HG02642 (cell line): ENCODE results near the gene HIVEP2.

Experiments
- ATAC-seq: cut with Tn5 transposase; IDR thresholded peaks from one replicate; pipeline ENCODE4 v1.9.1; 2021; ENCODE audit warnings: mild to moderate bottlenecking; ENCODE audit not compliant: unreplicated experiment, poor library complexity

The HIVEP2 gene

DNA sequence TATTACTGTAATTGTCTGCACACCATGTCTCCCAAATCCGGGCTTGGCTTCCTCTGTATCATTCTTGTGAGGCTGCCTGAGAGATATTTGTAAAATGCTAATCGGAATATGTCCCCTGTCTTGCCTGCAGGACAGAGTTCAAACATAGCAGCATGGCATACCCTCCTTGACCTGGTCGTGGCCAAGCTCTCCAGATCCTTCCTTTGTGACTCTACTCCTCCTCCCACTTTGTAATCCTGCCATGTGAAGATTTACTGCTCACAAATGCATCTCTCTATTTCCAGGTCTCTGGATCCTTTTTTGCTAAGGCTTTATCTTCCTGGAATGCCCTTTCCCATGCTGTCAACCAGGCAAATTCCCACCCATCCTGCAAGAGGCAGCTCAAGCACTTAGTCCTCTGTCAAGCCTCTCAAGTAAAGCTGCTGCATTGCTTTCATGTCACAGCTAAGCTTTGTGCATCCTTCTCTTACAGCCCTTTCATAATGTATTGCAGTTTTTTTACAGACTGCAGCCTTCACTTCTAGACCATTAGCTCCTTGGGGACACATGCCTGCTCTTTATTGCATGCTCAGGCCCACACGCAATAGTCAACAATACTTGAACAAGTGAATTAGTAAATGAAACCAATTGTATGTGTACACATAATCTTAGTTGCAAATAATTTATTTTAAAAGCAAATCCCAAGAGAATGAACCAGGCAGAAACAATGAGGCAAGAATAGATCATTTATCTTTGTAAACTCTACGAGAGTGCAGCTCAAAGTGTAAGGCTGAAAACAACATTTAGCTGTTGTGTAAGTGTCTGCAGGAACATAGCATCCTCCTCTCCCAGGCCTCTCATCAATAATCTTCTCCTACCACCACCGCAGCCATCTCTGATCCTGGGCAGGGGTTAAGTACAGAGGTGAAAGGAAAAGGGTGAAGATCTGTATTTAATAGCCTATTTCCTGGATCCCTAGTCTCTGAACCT lies 45.8 kb downstream of the HIVEP2 start:
- no peak for ATAC-seq

DNA sequence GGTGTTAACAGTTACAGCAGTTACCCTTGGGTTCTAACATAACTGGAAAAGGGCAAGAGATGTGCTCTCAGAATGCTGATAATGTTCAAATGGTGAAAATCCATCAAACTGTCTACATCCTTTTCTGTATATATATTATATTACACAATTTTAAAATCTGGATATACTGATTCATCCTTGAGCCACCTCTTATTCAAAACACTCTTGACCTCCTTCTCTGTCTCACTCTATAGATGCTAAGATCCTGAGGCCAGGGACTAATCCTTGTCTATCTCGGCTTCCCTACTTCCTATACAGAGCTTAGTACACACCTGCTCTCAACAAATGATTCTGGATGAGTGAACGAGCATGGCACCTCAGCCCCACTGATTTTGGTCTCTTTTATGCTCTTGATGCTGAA lies 47.3 kb downstream of the HIVEP2 start:
- ATAC-seq, result no peak

DNA sequence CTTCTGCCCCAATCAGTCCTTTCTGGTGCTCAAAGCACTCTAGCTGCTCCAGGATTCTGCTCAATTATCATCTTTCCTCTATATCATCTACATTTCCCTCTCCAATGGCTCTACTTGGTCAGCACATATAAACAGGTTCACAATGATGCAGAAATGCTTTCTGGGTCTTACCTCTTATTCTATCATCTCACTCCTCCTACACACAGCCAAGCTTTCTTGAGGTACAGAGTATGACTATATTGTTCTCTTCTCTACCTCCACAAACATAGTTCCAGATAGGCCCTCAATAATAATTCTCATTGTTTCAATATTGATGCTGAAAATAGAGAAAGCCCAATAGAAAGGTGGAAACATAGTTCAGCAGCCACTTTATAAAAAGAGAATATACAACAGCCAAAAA lies 48.2 kb downstream of the HIVEP2 start:
- ATAC-seq, result no peak

DNA sequence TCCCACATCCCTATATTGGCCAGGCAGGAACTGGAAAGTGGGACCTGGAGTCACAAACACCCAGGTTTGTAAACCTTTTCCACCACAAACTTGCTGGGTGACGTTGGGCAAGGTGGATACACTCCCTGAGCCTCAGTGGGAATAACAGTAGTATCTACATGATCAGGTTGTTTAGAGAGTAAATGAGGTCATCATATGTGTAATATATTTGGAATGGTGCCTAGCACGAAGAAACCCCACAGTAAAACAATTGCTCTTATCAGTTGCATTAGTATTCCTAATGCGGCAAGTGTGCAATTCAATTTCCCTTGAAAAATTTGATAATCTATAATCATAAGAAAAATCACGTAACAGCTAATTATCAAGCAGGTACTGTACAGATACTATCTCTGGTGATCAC lies 51.9 kb downstream of the HIVEP2 start:
- no peak for ATAC-seq

DNA sequence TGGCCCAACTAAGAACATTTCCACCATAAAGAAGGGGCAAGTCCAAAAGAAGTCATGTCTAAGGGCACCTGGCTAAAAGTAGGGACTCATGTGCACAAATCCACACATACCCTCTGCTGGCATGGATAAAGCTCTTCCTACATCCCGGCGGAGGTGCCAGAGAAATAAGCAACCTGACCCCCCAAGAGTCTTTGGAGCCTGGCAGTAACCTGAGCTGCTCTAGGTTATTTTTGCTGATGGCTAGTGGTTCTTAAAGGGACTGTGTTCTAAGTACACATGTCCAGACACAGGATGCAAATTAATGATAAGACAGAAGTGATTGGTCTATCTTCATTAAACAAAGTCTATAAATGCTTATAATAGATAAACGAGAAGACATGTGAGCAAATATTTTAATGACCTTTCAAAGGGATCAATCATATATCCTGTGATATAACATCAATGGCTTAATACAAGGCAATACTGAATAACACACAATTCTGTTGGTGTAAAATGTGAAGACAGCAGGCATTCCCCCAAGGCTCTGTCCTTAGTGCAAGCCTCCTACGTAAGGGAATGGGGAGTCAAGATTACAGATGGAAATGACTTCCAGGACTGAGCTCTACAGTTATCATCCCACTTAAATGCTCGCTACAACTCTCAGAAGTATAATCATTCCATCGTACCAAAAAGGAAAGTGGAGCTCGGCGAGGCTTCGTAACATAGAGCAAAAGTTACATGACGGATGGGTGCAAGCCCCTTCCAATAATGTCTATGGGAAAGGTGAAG lies 52.5 kb downstream of the HIVEP2 start:
- no peak for ATAC-seq

DNA sequence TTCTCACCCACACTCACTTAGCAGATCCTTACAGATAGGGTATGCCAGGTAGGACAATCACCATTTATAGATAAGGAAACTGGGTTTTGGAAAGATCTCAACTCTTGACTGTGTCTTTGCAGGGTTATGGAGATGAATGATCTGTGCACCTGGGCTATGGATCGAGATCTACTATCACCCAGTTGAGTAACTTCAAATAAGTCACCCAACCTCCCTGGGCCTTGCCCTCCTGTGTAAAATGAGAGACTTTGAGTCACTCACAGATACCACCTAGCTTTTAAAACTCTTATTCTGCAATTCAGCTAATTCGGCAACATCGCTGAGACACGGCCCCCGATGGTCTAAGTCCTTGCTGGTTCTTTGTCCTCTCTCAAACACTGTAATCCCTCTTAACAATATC lies 53.5 kb downstream of the HIVEP2 start:
- ATAC-seq, result no peak

DNA sequence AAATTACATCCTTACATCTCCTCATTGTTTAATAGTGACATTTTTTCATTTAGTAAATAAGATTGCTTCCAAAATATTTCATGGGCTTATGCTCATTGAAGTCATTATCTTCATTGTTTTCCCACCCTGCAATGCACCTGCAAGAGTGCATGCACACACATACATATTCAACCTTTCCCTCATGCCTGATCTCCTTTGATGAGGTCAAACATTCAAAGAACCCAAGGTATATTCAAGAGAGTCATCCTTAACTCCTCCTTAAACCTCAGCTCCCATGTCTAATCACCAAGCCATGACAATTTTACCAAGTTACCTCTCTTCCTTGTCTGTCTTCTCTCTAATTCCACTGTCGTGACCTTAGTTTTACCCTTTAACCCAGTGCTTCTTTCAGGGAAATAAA lies 56.5 kb downstream of the HIVEP2 start:
- no peak for ATAC-seq

DNA sequence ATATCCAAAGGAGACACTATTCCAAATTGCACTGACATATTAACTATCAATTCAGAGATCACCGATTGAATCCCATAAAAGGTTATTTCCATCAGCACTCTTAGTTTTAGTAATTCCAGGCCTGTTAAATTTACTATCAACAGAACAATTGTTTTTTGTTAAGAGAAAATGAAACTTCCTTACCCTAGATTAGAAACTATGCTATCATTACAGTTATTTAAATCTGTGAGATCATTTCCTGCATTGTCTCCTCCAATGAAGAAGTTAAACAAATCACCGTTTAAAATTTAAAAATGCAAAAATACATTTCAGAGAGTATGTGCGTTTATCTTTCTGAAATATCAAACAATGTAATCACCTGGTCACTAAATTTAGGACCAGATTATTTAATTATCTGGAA lies 57.5 kb downstream of the HIVEP2 start:
- no peak for ATAC-seq

DNA sequence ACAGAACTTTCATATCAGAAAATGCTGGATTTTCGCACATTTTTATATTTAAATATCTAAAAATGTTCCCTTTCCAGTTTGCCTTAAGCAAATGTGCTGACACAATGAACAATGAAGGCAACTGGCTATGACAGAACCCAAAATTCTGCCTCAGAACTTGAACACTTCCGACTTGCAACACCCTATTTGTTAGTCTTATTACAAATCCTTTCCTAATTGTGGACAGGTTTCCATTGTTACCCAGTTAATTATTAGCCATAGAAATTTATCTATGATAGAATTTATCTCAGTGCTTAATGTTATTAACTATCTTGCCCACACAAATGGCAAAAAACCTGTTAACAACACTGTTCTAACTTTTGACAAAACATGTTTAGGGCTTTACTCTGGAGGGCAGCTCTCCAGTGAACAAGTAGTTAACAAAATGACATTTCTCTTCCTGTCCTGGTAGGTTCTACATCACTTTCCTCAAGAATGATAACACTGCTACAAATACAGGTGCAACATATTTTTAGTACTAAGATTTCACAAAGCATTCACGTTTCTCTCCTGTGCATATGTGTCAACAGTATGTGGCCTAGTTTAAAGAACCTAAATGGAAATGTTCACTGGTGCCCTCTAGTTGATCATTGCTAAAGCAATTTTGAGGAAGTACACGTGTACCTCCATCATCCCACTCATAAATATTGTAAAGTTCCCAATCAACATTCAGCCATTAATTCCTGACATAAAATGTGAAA lies 58.4 kb downstream of the HIVEP2 start:
- peak; percentile 76 for ATAC-seq

DNA sequence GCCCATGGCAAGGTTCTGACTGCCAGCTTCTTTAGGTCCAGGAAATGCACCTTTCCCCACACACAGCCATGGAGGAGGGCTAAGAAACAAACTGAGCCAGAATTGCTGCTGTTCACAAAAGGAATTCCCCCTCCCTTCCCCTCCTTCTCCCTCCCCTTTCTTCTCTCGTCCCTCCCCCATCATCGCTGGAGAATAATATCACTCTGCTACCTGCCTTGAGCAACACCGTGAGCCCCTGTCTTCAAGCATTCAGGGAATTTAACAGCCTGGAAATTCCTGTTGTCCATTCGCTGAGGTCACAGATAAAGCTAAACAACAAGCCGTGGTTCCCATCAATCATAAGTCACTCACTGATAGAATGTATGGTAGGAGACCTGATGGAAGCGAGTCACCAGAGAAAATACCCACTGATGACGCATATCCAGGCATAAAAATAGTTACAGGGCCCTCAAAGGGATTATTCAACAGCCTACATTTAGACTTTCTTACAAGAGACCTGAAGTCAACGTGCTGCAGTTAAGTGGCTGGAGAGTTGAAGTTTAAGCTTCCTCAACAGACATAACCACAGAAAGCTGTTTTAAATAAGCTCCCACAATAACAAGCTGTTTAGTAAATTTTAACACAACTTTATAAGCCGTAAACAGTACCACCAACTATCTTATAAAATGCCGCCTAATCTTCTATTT lies 59.7 kb downstream of the HIVEP2 start:
- ATAC-seq, result peak; percentile 74

DNA sequence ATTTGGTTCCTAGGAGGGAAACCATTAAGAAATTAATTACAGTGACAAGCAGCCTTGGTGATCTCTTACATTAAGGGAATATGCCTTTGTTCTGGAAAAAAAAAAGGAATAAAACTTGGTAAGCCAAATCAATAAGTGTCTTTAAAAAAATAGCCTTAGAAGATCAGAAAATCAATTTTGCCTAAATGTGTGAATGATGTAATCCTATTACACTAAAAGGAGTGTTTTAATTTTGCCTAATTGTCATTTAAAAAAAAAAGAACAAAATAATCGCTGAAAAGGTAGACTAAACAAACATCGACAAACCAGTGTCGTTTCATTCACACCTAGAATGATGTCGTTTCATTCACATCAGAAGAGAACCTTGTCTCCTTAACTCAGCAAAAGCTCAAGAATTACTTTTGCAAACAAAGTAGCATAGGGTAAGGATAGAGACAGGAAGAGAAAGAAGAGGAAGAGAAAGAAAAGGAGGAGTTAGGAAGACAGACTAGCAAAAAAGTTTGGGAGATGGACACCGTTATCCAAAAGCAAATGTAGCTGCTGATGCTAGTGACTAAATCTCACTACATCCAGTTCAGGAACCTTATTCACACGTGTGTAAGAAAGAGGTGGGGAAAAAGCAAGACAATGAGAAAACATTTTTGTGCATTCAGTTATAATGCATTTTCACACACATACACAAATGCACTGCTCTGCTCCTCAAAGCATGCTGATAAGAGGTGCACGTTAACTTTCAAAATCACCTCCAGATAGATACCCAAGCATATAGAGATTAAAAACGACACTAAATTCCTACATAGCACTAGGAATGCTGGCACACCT lies 60.6 kb downstream of the HIVEP2 start:
- ATAC-seq, result no peak

DNA sequence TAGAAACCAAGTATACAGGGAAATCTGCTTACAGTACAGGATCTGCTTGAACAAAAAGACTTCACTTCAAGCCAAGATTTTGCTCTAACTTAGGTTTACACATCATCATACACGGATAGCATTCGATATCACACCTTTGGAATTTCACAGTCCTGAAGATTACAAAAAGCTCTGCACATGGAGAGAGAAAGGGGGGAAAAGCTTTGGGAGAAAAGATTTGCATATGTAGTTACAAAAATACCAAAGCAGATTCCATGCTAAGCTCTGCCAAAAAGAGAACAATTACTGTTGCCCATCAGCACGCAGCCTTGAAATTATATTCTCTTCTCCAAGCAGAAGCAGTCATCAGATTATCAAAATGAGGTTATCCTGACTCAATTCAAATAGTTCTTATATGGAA lies 62.0 kb downstream of the HIVEP2 start:
- no peak for ATAC-seq

DNA sequence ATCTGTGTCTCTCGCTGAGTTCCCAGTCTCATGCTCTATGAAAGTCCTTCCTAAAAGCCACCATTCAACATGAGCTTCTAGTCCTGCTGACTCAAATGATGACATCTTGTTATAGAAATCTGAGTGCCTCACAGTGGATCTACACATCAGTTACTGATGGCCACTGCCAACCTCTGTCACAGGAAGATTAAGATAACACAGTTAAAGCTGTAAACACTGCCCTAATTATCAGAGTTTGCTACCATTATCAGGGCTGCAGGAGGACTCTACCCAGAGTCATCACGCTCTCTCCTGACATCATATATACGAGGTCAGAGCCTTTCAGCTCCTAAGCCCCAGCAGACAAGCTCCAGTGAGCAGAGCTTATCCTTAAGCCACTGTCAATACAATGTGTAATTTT lies 63.2 kb downstream of the HIVEP2 start:
- no peak for ATAC-seq

DNA sequence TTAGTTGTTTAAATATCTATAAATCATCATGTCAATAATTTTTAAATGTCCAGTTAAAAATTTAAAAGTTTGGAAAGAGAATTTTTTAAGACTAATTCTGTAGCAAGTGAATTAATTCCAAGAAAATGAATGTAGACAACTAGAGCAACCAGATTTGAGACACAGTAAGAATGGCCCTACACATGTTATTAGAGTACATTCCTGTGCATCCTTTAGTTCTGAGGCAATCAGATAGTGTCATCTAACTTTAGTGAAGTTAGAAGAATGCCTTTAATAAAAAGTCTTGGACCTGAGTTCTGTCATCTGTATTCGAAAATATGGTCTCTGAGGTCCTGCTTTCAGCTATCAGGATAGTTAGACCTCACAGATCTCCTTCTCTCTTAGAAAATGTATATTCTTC lies 63.7 kb downstream of the HIVEP2 start:
- ATAC-seq, result no peak

DNA sequence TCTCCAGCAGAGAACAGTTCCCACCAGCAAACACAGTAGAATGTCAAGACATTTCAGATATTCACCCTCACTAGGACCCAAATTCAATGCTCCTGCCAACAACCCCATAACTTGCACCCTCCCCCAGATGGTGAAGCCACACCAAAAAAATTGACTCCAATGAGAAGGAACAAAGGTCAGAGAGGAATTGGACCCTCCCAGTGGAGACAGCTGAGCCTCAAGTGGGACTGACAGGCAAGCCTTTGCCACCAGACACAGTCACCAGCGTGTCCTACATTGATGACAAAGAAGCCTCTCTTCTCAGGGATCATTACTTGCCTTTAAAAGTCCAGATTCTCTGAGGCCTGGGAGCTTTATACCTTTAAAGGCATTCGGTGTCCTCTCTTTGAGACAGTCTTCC lies 64.8 kb downstream of the HIVEP2 start:
- no peak for ATAC-seq

DNA sequence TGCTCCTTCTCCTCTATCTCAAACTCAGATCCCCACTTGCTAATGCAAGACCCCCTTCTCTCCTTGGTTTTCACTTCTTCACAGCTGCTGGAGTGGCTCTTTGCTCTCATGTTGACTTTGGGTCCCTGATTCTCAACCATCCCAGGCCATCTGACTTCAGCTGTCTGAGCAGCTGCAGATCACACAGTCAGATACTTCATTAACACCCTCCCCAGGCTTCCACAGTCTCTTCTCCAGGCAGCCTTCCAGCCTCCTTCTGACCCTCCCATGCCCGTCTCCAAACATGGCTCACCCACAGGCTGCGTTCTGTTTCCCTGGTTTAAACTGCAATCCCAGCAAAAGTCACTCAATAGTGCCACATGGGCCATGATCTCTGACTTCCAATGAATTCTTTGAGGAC lies 65.4 kb downstream of the HIVEP2 start:
- ATAC-seq, result no peak

DNA sequence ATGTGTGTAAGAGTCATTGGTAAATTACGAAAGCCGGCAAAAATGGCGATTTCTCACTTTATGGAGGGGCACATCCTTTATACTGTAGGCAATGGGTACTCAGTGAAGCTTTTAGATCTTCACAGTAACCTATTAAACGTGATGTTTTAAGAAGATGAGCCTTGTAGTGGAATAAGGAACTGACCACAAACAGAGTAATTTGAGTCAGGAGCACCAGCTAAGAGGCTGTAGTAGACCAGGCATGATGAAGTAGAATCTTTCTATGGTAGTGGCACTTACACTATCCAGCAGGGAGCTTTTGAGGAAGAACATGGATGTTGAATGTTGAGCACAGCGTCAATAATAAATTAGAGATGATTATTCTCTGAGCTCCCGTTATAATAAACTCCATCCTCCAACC lies 65.9 kb downstream of the HIVEP2 start:
- no peak for ATAC-seq

DNA sequence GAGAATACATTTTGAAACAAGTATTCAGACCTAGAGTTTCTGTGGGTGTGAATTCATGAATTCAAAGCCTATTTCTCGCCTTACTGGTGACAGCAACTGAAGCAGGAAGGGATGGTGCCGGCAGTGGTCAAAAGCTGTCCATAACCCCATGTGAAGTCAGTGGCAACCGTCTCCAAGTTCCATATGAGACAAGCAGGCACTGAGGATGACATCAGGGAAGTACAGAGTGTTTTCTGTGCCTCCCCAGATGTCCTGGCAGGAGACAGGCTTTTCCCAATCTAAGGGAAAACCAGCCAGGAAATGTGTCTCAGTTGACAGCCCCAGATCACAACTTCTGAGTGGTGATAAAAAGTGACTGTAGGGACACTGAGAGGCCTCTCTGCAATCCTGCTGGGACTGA lies 66.6 kb downstream of the HIVEP2 start:
- no peak for ATAC-seq

DNA sequence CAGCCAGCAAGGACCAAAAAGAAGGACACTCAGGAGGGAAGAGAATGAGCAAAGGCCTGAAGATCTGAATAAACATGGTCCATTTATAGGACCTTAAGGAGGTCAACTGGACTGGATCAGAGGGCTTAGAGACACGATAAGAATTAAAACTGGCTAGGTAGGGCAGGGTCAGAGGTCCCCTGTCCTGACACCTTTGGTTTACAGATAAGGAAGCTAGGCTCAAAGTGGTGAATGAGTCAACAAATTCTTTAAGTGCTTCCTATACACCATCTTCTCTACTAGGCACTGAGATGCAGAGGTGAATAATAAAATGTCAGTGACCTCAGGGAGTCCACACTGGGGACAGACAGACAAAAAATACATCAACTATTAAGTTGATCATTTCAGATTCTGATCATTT lies 70.3 kb downstream of the HIVEP2 start:
- no peak for ATAC-seq

DNA sequence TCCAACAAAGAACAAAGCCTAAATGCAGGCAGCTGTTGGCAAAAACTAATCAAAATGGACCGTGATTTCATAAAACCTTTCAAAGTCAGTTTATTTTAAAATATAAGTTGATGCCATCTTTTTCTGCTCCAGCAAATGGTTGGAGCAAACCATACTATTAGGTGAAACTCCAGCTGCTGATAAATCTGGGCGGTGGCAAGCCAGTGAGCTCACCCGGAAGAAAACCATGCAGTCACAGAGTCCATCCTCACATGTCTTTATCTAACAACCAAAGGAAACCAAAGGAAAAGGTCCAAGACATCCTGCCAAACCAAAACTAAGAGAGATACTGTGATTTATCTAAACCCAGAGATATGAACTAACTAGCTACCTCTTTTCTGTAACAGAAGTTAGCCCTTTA lies 72.6 kb downstream of the HIVEP2 start:
- ATAC-seq, result no peak
